HCT116 (cell line): ENCODE data around the gene UBAC2. TPM values are rescaled to one million over a fixed set of nuclear protein-coding genes. Genes with fewer than 3 reads are reported as not detected.

ENCODE experiments used
- ATAC-seq: fragments of 200-7000 bp; cut with Tn5 transposase; 2 replicates; pipeline ENCODE4 v1.9.1; 2020; ENCODE audit warnings: mild to moderate bottlenecking, moderate library complexity
- BruUV-seq: library from RNA; stranded (reverse); fragments of 400-500 nt; replicated peaks from 2 replicates; lab custom pipeline; 2021; lab: Mats Ljungman, UMichigan
- CTCF ChIA-PET: fragments of 300-600 bp; sonication (Branson Sonifier 250); formaldehyde crosslinking; loops from one replicate; lab custom pipeline; 2021; ENCODE audit warnings: antibody characterized with exemption; lab: Charles Lee
- POLR2A ChIA-PET: fragments of 300-600, 350-600 bp; sonication (Branson Sonifier 250); formaldehyde crosslinking; loops from one replicate; lab custom pipeline; 2021; ENCODE audit warnings: antibody characterized with exemption; lab: Charles Lee
- RAD21 ChIA-PET, 2 experiments: fragments of 300-600 bp; sonication (Branson Sonifier 250); formaldehyde crosslinking; loops; one replicate each; lab custom pipeline; 2023; ENCODE audit warnings: low total read pairs in 2 of 2; ENCODE audit not compliant: uncharacterized antibody in 2 of 2, unreplicated experiment in 2 of 2, low non-redundant PET in 1 of 2; lab: Charles Lee
- DNase-seq: peaks from one replicate; pipeline ENCODE4 v3.0.0-alpha.2; 2010; ENCODE audit warnings: low read depth, low spot score
- H2AFZ ChIP-seq: fragments of 200-600 bp; shearing (Covaris generic), sonication (generic); 2 replicates; pipeline ENCODE4 v1.6.1; 2017; ENCODE audit warnings: low read depth, mixed run types, mixed read lengths, antibody characterized with exemption, low read length; ENCODE audit not compliant: poor library complexity, severe bottlenecking
- H3K27ac ChIP-seq: 2 replicates; pipeline ENCODE4 v1.5.1; 2012; ENCODE audit warnings: low read depth, low read length
- H3K27me3 ChIP-seq: fragments of 200-600 bp; sonication (generic); 2 replicates; pipeline ENCODE4 v1.6.1; 2016; ENCODE audit warnings: mixed run types, low read length, mixed read lengths; ENCODE audit not compliant: insufficient read depth
- H3K36me3 ChIP-seq, 2 experiments: fragments of 200-500 bp in 1 of 2; fragments of 200-600 bp in 1 of 2; sonication (Bioruptor generic) in 1 of 2; sonication (generic) in 1 of 2; 2 replicates each; pipeline versions ENCODE4 v1.5.1 to v1.6.1; 2014 to 2016; ENCODE audit warnings: low read length in 2 of 2, inconsistent platforms in 1 of 2, mixed read lengths in 1 of 2, mixed run types in 1 of 2; ENCODE audit not compliant: insufficient read depth in 2 of 2, control insufficient read depth in 1 of 2
- H3K4me1 ChIP-seq, 2 experiments: fragments of 200-600 bp in 1 of 2; sonication (generic) in 1 of 2; 2 replicates each; pipeline versions ENCODE4 v1.5.1 to v1.6.1; 2012 to 2017; ENCODE audit warnings: low read length in 2 of 2, inconsistent platforms in 1 of 2, mild to moderate bottlenecking in 1 of 2, mixed read lengths in 1 of 2, mixed run types in 1 of 2, moderate library complexity in 1 of 2; ENCODE audit not compliant: insufficient read depth in 2 of 2, control insufficient read depth in 1 of 2
- H3K4me2 ChIP-seq: fragments of 200-600 bp; sonication (generic); 2 replicates; pipeline ENCODE4 v1.6.1; 2017; ENCODE audit warnings: mixed run types, low read length, mixed read lengths
- H3K4me3 ChIP-seq, 2 experiments: fragments of 200-600 bp in 1 of 2; sonication (generic) in 1 of 2; replicated peaks in 1 of 2; 2 replicates each; pipeline ENCODE4 v1.5.1; 2011 to 2016; ENCODE audit warnings: low read length in 2 of 2, control low read depth in 1 of 2, low read depth in 1 of 2, mild to moderate bottlenecking in 1 of 2, mixed read lengths in 1 of 2, mixed run types in 1 of 2
- H3K79me2 ChIP-seq: fragments of 200-600 bp; sonication (generic); 2 replicates; pipeline ENCODE4 v1.6.1; 2017; ENCODE audit warnings: mild to moderate bottlenecking, mixed run types, low read length, moderate library complexity, mixed read lengths; ENCODE audit not compliant: insufficient read depth
- H3K9ac ChIP-seq: fragments of 200-600 bp; sonication (generic); 2 replicates; pipeline ENCODE4 v1.6.1; 2016; ENCODE audit warnings: low read length, mixed read lengths
- H3K9me2 ChIP-seq: fragments of 200-600 bp; sonication (generic), shearing (Covaris generic); 2 replicates; pipeline ENCODE4 v1.6.1; 2017; ENCODE audit warnings: mixed run types, mild to moderate bottlenecking, moderate library complexity; ENCODE audit not compliant: insufficient read depth
- H3K9me3 ChIP-seq, 2 experiments: fragments of 200-500 bp in 1 of 2; fragments of 200-600 bp in 1 of 2; sonication (Bioruptor generic) in 1 of 2; sonication (generic) in 1 of 2; 2 replicates each; pipeline ENCODE4 v1.6.1; 2014 to 2017; ENCODE audit warnings: low read length in 2 of 2, mixed read lengths in 2 of 2, inconsistent platforms in 1 of 2, low read depth in 1 of 2, mild to moderate bottlenecking in 1 of 2, mixed run types in 1 of 2, moderate library complexity in 1 of 2; ENCODE audit not compliant: control insufficient read depth in 1 of 2, insufficient read depth in 1 of 2
- H4K20me1 ChIP-seq: fragments of 200-600 bp; sonication (generic), shearing (Covaris generic); 2 replicates; pipeline ENCODE4 v1.6.1; 2017; ENCODE audit warnings: mixed run types, mild to moderate bottlenecking, moderate library complexity; ENCODE audit not compliant: insufficient read depth
- EGR1 ChIP-seq: IDR thresholded peaks from 2 replicates; pipeline ENCODE4 v1.6.1; 2012; ENCODE audit warnings: low read depth
- EZH2phosphoT487 ChIP-seq: fragments of 200-600 bp; IDR thresholded peaks from 2 replicates; pipeline ENCODE4 v1.6.1; 2018; ENCODE audit warnings: antibody characterized with exemption, borderline replicate concordance
- POLR2A ChIP-seq: IDR thresholded peaks from 2 replicates; pipeline ENCODE4 v1.7.0; 2011; ENCODE audit warnings: borderline replicate concordance; ENCODE audit not compliant: insufficient read depth, insufficient read length; ENCODE audit errors: extremely low read depth
- POLR2AphosphoS5 ChIP-seq: IDR thresholded peaks from 2 replicates; pipeline ENCODE4 v1.6.1; 2011; ENCODE audit warnings: mild to moderate bottlenecking, low read depth, low read length, moderate library complexity
- ZFX ChIP-seq: fragments of 450-650 bp; IDR thresholded peaks from 2 replicates; pipeline ENCODE4 v1.6.1; 2017
- ZNF274 ChIP-seq: fragments of 200-500 bp; sonication (Bioruptor generic); IDR thresholded peaks from 2 replicates; pipeline ENCODE4 v1.6.1; 2014; ENCODE audit warnings: mild to moderate bottlenecking, low read depth, low read length, inconsistent platforms
- intact Hi-C: fragments of 100-400 bp; cut with micrococcal nuclease; formaldehyde crosslinking; loops from 2 replicates; pipeline ENCODE4 v1.10.0; 2022
- total RNA-seq: library from RNA; stranded (reverse); gene quantifications from one replicate; pipeline ENCODE4 v1.2.1, GENCODE V29; 2021; ENCODE audit not compliant: unreplicated experiment

UBAC2 gene
- total RNA-seq, 1 experiment from 2014 or later: 67.4 TPM

- TF ChIP-seq POLR2A (peak; percentile 23), EGR1 (no peak)
- peak overlapping the region; percentile 93 for H3K27ac ChIP-seq
- peak overlapping the region; percentile 42 for H3K9ac ChIP-seq
- no peaks in the 10 kb centered on the region for H4K20me1 ChIP-seq
- peaks cover 37% of the 10 kb centered on the region for H3K79me2 ChIP-seq
- ChIA-PET RAD21 (no interaction called here), CTCF (interaction anchor here (1.1 to 1.4 kb wide), 4 partner anchors 12 to 72 kb away, joined by 3 to 4 read pairs (median 4); no protein-coding TSS in a partner anchor), POLR2A (interaction anchor here (1.2 kb wide), 1 partner anchor 69 kb away, joined by 3 read pairs; no protein-coding TSS in a partner anchor)
- H3K4me2 ChIP-seq: peak overlapping the region; percentile 88
- no peaks in the 10 kb centered on the region for H3K9me3 ChIP-seq
- peak; percentile 46 for ATAC-seq
- no peaks in the 10 kb centered on the region for H3K27me3 ChIP-seq
- no peak for DNase-seq
- no TSS peak for BruUV-seq
- H3K4me1 ChIP-seq: peaks cover 37 to 53% of the 10 kb centered on the region in 2 experiments
- peak overlapping the region; percentile 0 to 38; a peak in 3 of 4 replicates for H3K4me3 ChIP-seq
- H3K36me3 ChIP-seq: no peaks in the 10 kb centered on the region
- intact Hi-C loops: loop anchor here (5.0 kb wide), 1 partner anchor 70 kb away; no protein-coding TSS in a partner anchor
- no peaks in the 10 kb centered on the region for H3K9me2 ChIP-seq
- no peak overlapping the region for H2AFZ ChIP-seq
These were observed 3.5 kb upstream of the UBAC2 start for GRCh38 chr13:99197117-99197651.

- POLR2A ChIA-PET: interaction anchor here (0.9 to 2.2 kb wide), 3 partner anchors 16 to 117 kb away, joined by 4 to 8 read pairs (median 6); no protein-coding TSS in a partner anchor
- no peaks in the 10 kb centered on the region for H3K36me3 ChIP-seq
- DNase-seq (no peak), ATAC-seq (peak; percentile 4)
- peak overlapping the region; percentile 75 to 95 for H3K4me3 ChIP-seq
- TSS peak; percentile 67 for BruUV-seq
- H3K9me3 ChIP-seq: no peaks in the 10 kb centered on the region
- H4K20me1 ChIP-seq: no peaks in the 10 kb centered on the region
- RAD21 ChIA-PET: interaction anchor here in 1 of 2 experiments (2.0 kb wide), 1 partner anchor 66 kb away, joined by 4 read pairs; no protein-coding TSS in a partner anchor
- peak overlapping the region; percentile 88 for H3K4me2 ChIP-seq
- no peak overlapping the region for H2AFZ ChIP-seq
- H3K4me1 ChIP-seq: peaks cover 37 to 46% of the 10 kb centered on the region in 2 experiments
- CTCF ChIA-PET: interaction anchor here (2.3 kb wide), 1 partner anchor 70 kb away, joined by 9 read pairs; no protein-coding TSS in a partner anchor
- H3K27me3 ChIP-seq: no peaks in the 10 kb centered on the region
- TF ChIP-seq EZH2phosphoT487 (no peak), ZNF274 (no peak), ZFX (peak; percentile 47; the same call in 1 of the 2 replicates), POLR2AphosphoS5 (0 out of 2 replicates have a peak, but pooled peaks have one; percentile 1)
- H3K9ac ChIP-seq: peak overlapping the region; percentile 96
- intact Hi-C loops: loop anchor here (5.0 kb wide), 1 partner anchor 68 kb away; no protein-coding TSS in a partner anchor
- H3K27ac ChIP-seq: peak overlapping the region; percentile 93
- no peaks in the 10 kb centered on the region for H3K9me2 ChIP-seq
- peaks cover 63% of the 10 kb centered on the region for H3K79me2 ChIP-seq
These were observed 868 bp upstream of the UBAC2 start for GRCh38 chr13:99199541-99200431.
